Erythroblast (primary cell): Measurements from ENCODE around the gene TAAR9.
"Not testable (repeated sequence)": the region's sequence is repeated elsewhere in the genome, so short reads cannot be mapped to it uniquely, and the experiment has no call there.

Source experiments
- DNase-seq, 2 experiments: peaks; one replicate each; lab custom pipeline; 2025; lab: John Stamatoyannopoulos, UW
- GATA1 ChIP-seq: IDR thresholded peaks from 2 replicates; pipeline ENCODE4 v1.6.1; 2011; ENCODE audit warnings: low read depth, mild to moderate bottlenecking, control low read depth, low read length, moderate library complexity
- POLR2A ChIP-seq: IDR thresholded peaks from 2 replicates; pipeline ENCODE4 v1.6.1; 2011; ENCODE audit warnings: mild to moderate bottlenecking, low read length

Gene TAAR9

DNA sequence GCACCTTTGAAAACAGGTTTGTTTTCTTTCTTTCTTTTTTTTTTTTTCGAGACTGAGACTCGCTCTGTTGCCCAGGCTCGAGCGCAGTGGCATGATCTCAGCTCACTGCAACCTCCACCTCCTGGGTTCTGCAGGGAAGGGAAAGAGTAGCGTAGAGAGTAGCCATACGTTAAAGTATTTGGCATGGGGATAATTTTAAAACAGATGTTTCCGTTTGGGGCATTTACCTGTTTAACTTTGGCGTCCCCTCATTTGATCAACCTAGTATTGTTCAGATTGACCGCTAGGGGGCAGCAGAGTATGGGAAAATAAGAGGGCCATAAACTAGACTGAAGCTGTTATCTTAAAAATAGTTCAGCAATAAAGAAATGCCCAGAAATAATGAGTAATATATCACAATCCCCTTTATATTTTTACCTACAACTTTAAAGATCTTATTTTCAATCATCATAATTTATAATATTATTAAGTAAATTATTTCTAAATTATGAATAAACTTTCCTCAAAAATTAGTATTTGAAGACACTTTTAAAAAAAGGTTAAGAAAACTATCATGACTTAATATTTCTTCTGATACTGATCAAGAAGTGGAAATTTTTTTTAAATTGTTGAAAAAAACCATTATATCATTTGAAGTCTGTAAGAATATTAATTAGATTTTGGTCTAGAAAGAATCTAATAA, 7.6 kb upstream of the TAAR9 start:
- TF ChIP-seq POLR2A, result no peak
- no peak for TF ChIP-seq GATA1
- DNase-seq, result peak; percentile 73 to 86

DNA sequence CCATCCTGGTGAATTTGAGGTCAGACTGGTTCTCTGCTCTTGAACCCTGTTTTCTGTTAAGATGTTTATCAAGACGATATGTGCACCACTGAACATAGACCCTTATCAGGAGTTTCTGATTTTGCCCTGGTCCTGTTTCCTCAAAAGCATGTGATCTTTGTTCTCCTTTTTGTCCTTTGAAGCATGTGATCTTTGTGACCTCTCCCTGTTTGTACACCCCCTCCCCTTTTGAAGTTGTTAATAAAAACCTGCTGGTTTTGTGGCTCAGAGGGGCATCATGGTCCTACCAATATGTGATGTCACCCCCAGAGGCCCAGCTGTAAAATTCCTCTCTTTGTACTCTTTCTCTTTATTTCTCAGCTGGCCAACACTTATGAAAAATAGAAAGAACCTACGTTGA, 3.5 kb upstream of the TAAR9 start:
- not testable (repeated sequence) for DNase-seq

DNA sequence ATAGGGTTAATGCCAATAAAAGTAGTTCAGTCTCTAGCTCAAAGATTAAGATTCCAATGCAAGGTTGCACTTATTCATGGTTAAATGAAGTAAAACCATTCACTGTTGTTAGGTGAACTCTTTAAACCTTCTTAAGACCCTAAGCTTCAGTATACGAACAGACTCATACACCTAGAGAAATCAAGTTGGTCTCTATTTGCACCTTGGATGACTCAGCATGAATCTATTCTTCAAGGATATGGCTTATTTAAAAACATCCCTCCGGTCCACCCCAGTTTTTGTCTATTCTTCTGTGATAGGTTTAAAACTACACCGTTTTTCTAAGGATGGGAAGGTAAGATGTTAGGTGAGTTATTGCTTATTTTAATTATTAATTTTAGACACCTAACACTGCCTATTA, 932 bp upstream of the TAAR9 start:
- TF ChIP-seq GATA1 (no peak), POLR2A (no peak)
- DNase-seq, result no peak

DNA sequence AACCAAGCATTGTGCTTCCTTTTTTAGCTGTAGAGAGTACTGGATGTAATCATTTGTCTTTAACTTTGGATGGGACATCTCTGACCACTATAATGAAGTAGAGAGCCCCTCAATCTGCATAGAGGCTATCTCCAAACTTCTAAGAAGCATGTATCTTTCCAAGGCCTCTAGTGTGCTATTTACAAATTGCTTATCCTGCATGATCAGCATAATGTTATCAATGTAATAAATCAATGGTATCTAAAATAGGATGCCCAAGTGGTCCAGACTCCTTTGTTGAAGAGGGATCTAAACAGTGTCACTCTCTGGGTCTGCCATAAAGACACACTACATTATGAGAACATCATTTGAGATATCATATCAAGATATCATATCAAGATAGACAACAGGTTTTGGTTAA, 6.7 kb downstream of the TAAR9 start:
- TF ChIP-seq POLR2A (no peak), GATA1 (no peak)
- DNase-seq, result no peak

DNA sequence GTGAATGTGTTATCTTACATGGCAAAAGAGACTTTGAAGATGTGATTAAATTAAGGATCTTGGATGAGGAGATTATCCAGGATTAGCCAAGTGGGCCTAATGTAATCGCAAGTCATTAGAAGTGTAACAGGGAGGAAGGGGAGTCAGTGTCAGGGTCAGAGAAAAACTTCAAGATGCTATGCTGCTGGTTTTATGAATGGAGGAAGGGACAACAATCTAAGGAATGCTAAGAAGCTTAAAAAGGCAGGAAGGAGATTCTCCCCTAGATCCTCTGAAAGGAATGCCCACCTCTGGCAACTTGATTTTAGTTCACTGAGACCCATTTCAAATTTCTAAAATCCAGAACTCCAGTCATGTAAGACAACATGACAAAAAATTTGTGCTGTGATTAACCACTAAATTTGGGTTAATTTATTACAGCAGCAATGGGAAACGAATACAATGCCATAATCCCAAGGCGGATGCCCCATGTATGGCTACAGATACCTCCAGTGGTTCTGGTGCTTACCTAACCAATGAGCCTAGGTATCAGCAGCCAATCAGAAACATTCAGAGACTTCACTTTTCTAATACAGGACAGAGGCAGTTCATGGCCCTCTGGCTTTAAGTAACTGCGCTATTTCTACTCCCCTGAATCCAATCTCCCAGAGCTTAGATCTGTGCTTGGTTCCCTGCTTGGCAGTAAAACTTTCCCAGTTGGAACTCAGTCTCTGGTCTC, 10.8 kb downstream of the TAAR9 start:
- no peak for TF ChIP-seq POLR2A
- no peak for TF ChIP-seq GATA1
- no peak for DNase-seq

DNA sequence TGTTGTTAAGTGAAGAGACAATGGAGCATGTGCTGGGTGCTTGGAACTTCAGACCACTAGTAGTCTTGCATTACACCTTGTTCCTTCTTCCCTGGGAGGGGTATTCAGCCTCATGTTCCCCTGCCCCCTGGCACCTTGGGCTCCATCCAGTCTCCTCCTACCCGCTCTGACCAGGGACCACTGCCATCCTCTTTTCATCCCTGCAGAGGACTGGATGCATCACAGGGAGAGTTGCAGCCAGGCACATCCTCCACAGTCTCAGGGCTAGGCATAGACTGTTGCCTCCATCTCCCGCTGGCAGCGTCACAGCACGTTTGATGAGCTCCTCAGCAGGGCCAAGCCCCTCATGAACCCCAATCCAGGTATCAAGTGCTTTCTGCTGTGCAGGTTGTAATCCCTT, 13.1 kb downstream of the TAAR9 start:
- no peak for TF ChIP-seq GATA1
- no peak for TF ChIP-seq POLR2A
- no peak for DNase-seq

DNA sequence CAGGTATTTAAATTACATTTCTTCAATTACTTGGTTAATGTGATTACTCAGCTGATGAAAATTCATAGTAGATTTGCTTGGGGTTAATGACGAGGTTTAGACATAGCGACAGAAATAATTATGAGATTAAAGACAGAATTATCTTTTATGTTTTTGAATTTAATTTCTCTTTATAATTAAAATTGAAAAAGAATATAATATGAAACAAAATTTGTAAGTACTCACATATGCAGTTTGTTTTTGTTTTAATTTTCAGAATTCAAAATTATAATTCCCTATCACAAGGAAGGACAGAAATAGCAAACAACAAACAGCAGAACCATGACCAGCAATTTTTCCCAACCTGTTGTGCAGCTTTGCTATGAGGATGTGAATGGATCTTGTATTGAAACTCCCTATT, 14.3 kb downstream of the TAAR9 start, which contains the start of gene TAAR8:
Gene TAAR8 (plus strand): TSS at position 301 of the 400 bp plus-strand sequence. CDS start 21 bp downstream, at position 322.
- DNase-seq, result no peak
- TF ChIP-seq POLR2A (no peak), GATA1 (no peak)

DNA sequence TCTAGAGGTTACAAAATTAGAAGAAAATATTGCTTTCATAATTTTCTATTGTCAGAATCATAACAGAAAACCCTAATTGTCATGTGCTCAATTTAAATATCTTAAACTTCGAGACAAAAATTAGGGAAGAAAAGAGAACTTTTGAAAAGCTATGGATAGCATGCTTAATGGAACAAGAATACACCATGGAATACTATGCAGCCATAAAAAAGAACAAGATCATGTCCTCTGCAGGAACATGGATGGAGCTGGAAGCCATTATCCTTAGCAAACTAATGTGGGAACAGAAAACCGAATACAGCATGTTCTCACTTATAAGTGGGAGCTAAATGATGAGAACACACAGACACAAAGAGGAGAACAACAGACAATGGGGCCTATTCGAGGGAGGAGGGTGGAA, 22.0 kb downstream of the TAAR9 start:
- not testable (repeated sequence) for DNase-seq

DNA sequence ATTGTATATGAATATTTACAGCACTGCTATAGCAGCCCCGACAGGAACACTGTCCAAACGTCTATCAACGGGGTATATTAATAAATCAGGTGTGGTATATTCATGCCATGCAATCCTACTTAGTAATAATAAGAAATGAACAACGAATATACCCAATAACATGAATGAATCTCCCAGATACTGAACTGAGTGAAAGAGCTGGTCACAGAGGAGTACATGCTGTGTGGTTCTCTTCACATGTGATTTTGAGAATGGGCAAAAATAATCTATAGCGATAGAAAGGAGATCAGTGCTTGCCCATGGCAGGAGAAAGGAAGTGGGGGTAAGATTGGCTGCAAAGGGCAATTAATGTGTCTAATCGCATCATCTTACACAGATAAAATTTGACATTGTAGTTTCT, 28.3 kb downstream of the TAAR9 start:
- no peak for DNase-seq
- TF ChIP-seq GATA1, result no peak
- no peak for TF ChIP-seq POLR2A

DNA sequence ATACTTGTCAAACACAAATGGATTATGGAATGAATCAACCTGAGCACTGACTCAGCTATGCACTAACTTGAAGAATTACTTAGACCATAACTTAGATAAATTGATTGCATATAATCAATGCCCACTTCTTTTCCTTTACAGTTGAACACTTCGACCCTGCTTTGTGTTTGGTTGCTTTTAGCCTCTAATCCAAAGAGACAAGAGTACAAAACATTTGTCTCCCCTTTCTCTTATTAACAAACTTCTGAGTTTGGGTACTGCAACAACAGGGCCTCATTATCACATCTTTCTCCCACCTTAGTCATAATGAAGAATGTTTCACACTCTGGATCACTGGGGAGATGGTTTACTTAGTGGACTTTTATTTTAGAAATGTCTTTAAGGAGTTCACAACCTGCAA, 29.5 kb downstream of the TAAR9 start:
- no peak for TF ChIP-seq GATA1
- no peak for TF ChIP-seq POLR2A
- no peak for DNase-seq

DNA sequence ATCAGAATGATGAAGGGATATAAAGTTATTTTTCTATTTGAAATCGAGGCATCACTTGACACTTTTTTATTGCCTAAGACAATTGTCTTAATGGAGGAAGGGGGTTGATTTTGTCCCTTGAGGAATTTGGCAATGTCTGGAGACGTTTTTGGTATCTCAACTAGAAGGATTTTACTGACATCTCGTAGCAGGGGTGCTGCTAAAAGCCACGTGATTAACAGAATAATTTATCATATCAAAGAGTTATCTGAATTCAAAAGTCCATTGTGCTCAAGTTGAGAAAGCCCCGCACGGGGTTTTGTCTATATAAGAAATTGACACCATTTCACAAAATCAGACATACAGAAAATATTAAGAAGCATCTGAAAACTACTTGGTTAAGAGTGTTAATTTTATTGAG, 30.5 kb downstream of the TAAR9 start:
- no peak for DNase-seq
- TF ChIP-seq GATA1 (no peak), POLR2A (no peak)

DNA sequence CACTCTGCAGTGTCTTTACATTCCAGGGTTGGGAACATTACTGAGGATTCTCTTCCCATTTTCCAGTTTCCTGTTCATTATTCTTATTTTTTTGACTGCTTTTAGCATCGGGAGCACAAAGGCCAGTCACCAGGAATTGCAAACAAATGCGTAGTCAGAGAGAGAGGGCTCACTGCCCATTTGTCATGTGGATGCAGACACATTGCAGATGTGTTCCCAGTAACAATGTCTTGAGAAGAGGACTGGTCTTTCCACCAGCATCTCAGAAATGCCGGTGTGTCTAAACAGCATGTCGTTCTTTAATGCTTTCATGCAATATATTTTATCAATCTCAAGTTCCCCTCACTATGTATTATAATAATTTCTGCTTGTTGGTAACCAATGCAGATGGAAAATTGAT, 31.1 kb downstream of the TAAR9 start:
- TF ChIP-seq POLR2A, result no peak
- DNase-seq, result no peak

DNA sequence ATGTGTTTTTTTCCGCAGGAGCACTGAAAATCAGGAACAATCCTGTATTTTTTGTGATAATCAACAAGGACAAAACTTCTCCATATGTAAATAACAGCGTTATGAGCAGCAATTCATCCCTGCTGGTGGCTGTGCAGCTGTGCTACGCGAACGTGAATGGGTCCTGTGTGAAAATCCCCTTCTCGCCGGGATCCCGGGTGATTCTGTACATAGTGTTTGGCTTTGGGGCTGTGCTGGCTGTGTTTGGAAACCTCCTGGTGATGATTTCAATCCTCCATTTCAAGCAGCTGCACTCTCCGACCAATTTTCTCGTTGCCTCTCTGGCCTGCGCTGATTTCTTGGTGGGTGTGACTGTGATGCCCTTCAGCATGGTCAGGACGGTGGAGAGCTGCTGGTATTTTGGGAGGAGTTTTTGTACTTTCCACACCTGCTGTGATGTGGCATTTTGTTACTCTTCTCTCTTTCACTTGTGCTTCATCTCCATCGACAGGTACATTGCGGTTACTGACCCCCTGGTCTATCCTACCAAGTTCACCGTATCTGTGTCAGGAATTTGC, 32.2 kb downstream of the TAAR9 start, which contains the start of gene TAAR6:
Gene TAAR6 (plus strand): TSS at position 102 of the 557 bp plus-strand sequence. CDS start 0 bp downstream, at position 102.
- no peak for DNase-seq
- TF ChIP-seq GATA1 (no peak), POLR2A (no peak)

DNA sequence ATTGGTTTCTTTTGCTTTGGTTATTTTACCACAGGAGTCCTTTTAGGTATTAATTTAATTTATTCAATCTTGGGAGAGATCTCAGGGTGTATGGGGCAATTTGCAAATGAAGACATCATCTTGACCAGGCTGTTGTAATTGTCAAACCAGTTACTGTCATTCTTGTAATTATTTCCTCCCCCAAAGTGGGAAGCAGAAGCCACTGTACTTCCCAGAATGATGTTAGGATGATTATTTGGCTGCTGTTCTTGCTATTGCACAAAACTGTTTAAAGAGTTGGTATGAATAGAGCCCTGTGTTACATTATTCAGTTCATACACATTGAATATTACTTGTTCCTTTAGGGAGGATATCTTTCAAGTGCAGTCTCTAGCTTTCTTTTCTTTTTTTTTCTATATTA, 33.7 kb downstream of the TAAR9 start:
- no peak for TF ChIP-seq POLR2A
- TF ChIP-seq GATA1, result no peak
- no peak for DNase-seq
